Neural progenitor cell (in vitro differentiated cells): ENCODE data around the gene RPA4. TPM values are rescaled to one million over a fixed set of nuclear protein-coding genes. Genes with fewer than 3 reads are reported as not detected.
"Not testable (repeated sequence)": the region's sequence is repeated elsewhere in the genome, so short reads cannot be mapped to it uniquely, and the experiment has no call there.

Experiments used
- DNase-seq: peaks from one replicate; pipeline ENCODE4 v3.0.0-alpha.2; 2016; ENCODE audit warnings: low spot score
- H2AFZ ChIP-seq: fragments of 200-600 bp; sonication (generic); replicated peaks from 2 replicates; pipeline ENCODE4 v1.6.1; 2016; ENCODE audit warnings: antibody characterized with exemption
- H3F3A ChIP-seq: fragments of 200-600 bp; sonication (generic); 2 replicates; pipeline ENCODE4 v1.6.1; 2016; ENCODE audit warnings: antibody characterized with exemption, low read depth
- H3K27ac ChIP-seq: fragments of 200-600 bp; sonication (generic); 2 replicates; pipeline ENCODE4 v1.5.1; 2016; ENCODE audit warnings: mild to moderate bottlenecking
- H3K27me3 ChIP-seq: fragments of 200-600 bp; sonication (generic); 2 replicates; pipeline ENCODE4 v1.6.1; 2016; ENCODE audit warnings: mild to moderate bottlenecking, moderate library complexity
- H3K36me3 ChIP-seq: fragments of 200-600 bp; sonication (generic); 2 replicates; pipeline ENCODE4 v1.5.1; 2016
- H3K4me1 ChIP-seq: fragments of 200-600 bp; sonication (generic); 2 replicates; pipeline ENCODE4 v1.6.1; 2016; ENCODE audit warnings: mixed run types
- H3K4me2 ChIP-seq: fragments of 200-600 bp; sonication (generic); 2 replicates; pipeline ENCODE4 v1.6.1; 2016
- H3K4me3 ChIP-seq: fragments of 200-600 bp; sonication (generic); 2 replicates; pipeline ENCODE4 v1.5.1; 2016
- H3K79me2 ChIP-seq: fragments of 200-600 bp; sonication (generic); 2 replicates; pipeline ENCODE4 v1.6.1; 2016; ENCODE audit warnings: low read depth
- H3K9ac ChIP-seq: fragments of 200-600 bp; sonication (generic); 2 replicates; pipeline ENCODE4 v1.6.1; 2016
- H3K9me3 ChIP-seq: fragments of 200-600 bp; sonication (generic); 2 replicates; pipeline ENCODE4 v1.5.1; 2016; ENCODE audit warnings: low read depth
- H4K20me1 ChIP-seq: fragments of 200-600 bp; sonication (generic); 2 replicates; pipeline ENCODE4 v1.6.1; 2016; ENCODE audit warnings: low read depth
- H3K27ac Mint-ChIP-seq: 3 replicates; pipeline ENCODE4 v1.8.0; 2021; ENCODE audit warnings: mixed read lengths
- H3K27me3 Mint-ChIP-seq: 2 replicates; pipeline ENCODE4 v1.8.0; 2022; ENCODE audit warnings: low read depth, mild to moderate bottlenecking, inconsistent platforms, moderate library complexity, mixed read lengths; ENCODE audit not compliant: insufficient read depth
- H3K36me3 Mint-ChIP-seq: 3 replicates; pipeline ENCODE4 v1.8.0; 2021; ENCODE audit warnings: mixed read lengths
- H3K4me1 Mint-ChIP-seq: 3 replicates; pipeline ENCODE4 v1.8.0; 2021; ENCODE audit warnings: mixed read lengths
- H3K4me3 Mint-ChIP-seq: 3 replicates; pipeline ENCODE4 v1.8.0; 2021; ENCODE audit warnings: mild to moderate bottlenecking, moderate library complexity, mixed read lengths
- H3K9me3 Mint-ChIP-seq: 3 replicates; pipeline ENCODE4 v1.8.0; 2020; ENCODE audit warnings: mixed read lengths
- CTCF ChIP-seq: fragments of 200-600 bp; sonication (generic); IDR thresholded peaks from 2 replicates; pipeline ENCODE4 v1.5.1; 2017; ENCODE audit warnings: antibody characterized with exemption, mild to moderate bottlenecking
- EZH2 ChIP-seq: fragments of 200-600 bp; sonication (generic); IDR thresholded peaks from 2 replicates; pipeline ENCODE4 v1.6.1; 2017; ENCODE audit warnings: antibody characterized with exemption, mild to moderate bottlenecking, moderate library complexity
- EZH2phosphoT487 ChIP-seq: fragments of 200-600 bp; sonication (generic); IDR thresholded peaks from 2 replicates; pipeline ENCODE4 v1.6.1; 2017; ENCODE audit warnings: antibody characterized with exemption
- total RNA-seq: library from RNA; depleted of rRNA; stranded (reverse); fragments of >200 nt; gene quantifications from 2 replicates; pipeline ENCODE4 v1.2.3, GENCODE V29; 2015; ENCODE audit warnings: low replicate concordance

RPA4 gene
- total RNA-seq, 1 donor from 2014 or later, result 0.34 TPM

- Histone ChIP-seq H3K4me3 (no peak overlapping the region), H3K9me3 (no peaks in the 10 kb centered on the region), H3K4me1 (peaks cover 6% of the 10 kb centered on the region), H3K27me3 (no peaks in the 10 kb centered on the region), H3K27ac (no peak overlapping the region), H2AFZ (no peak overlapping the region), H4K20me1 (no peaks in the 10 kb centered on the region), H3K36me3 (no peaks in the 10 kb centered on the region), H3K4me2 (no peak overlapping the region), H3F3A (no peaks in the 10 kb centered on the region), H3K9ac (no peak overlapping the region), H3K79me2 (no peaks in the 10 kb centered on the region)
- no peaks in the 10 kb centered on the region for H3K36me3 Mint-ChIP-seq
- no peak overlapping the region for H3K4me3 Mint-ChIP-seq
- H3K9me3 Mint-ChIP-seq, result no peaks in the 10 kb centered on the region
- no peaks in the 10 kb centered on the region for H3K27me3 Mint-ChIP-seq
- H3K4me1 Mint-ChIP-seq, result peaks cover 7% of the 10 kb centered on the region
- TF ChIP-seq CTCF (no peak), EZH2 (no peak), EZH2phosphoT487 (no peak)
- H3K27ac Mint-ChIP-seq, result no peak overlapping the region
- DNase-seq, result no peak
These were observed 45.9 kb upstream of the RPA4 start for GRCh38 chrX:96837808-96838207.

- Histone ChIP-seq H3K4me2 (no peak overlapping the region), H3K27ac (no peak overlapping the region), H3K9ac (no peak overlapping the region), H2AFZ (no peak overlapping the region), H3F3A (no peaks in the 10 kb centered on the region), H3K36me3 (no peaks in the 10 kb centered on the region), H3K79me2 (no peaks in the 10 kb centered on the region), H4K20me1 (no peaks in the 10 kb centered on the region), H3K9me3 (no peaks in the 10 kb centered on the region), H3K4me3 (no peak overlapping the region), H3K4me1 (peaks cover 6% of the 10 kb centered on the region), H3K27me3 (no peaks in the 10 kb centered on the region)
- Mint-ChIP-seq H3K9me3 (no peaks in the 10 kb centered on the region), H3K4me3 (no peak overlapping the region), H3K27ac (no peak overlapping the region), H3K36me3 (no peaks in the 10 kb centered on the region), H3K4me1 (peaks cover 8% of the 10 kb centered on the region), H3K27me3 (no peaks in the 10 kb centered on the region)
- no peak for DNase-seq
- TF ChIP-seq EZH2 (no peak), EZH2phosphoT487 (no peak)
These were observed 45.2 kb upstream of the RPA4 start for GRCh38 chrX:96838537-96838936.

- TF ChIP-seq CTCF, result no peak
- TF ChIP-seq EZH2phosphoT487, result no peak
- no peak for TF ChIP-seq EZH2
- no peak overlapping the region for H3K4me3 Mint-ChIP-seq
- Histone ChIP-seq H3K27ac (no peak overlapping the region), H2AFZ (no peak overlapping the region), H3K27me3 (no peaks in the 10 kb centered on the region), H3K4me1 (peaks cover 9% of the 10 kb centered on the region), H3K9ac (no peak overlapping the region), H4K20me1 (no peaks in the 10 kb centered on the region), H3F3A (no peaks in the 10 kb centered on the region), H3K4me2 (no peak overlapping the region), H3K36me3 (no peaks in the 10 kb centered on the region), H3K9me3 (no peaks in the 10 kb centered on the region), H3K79me2 (no peaks in the 10 kb centered on the region), H3K4me3 (no peak overlapping the region)
- no peaks in the 10 kb centered on the region for H3K36me3 Mint-ChIP-seq
- no peak for DNase-seq
- H3K4me1 Mint-ChIP-seq, result peaks cover 11% of the 10 kb centered on the region
- peaks cover 2% of the 10 kb centered on the region for H3K27me3 Mint-ChIP-seq
- H3K9me3 Mint-ChIP-seq, result no peaks in the 10 kb centered on the region
- H3K27ac Mint-ChIP-seq, result no peak overlapping the region
These were observed 42.4 kb upstream of the RPA4 start for GRCh38 chrX:96841325-96841724.

- H3K4me3 ChIP-seq, H4K20me1 ChIP-seq, H2AFZ ChIP-seq, H3K79me2 ChIP-seq, H3K36me3 Mint-ChIP-seq, H3K27me3 ChIP-seq, H3K9me3 Mint-ChIP-seq, H3K9ac ChIP-seq, H3F3A ChIP-seq, DNase-seq, H3K27me3 Mint-ChIP-seq, H3K27ac Mint-ChIP-seq, H3K27ac ChIP-seq, H3K4me3 Mint-ChIP-seq, H3K36me3 ChIP-seq, H3K9me3 ChIP-seq: not testable (repeated sequence)
- Histone ChIP-seq H3K4me2 (peak overlapping the region; percentile 7), H3K4me1 (peaks cover 11% of the 10 kb centered on the region)
- H3K4me1 Mint-ChIP-seq, result peaks cover 11% of the 10 kb centered on the region
These were observed 41.8 kb upstream of the RPA4 start for GRCh38 chrX:96841866-96842265.
